HG02763 (cell line): ENCODE data around the gene NUCB2.
"Not testable (repeated sequence)": the region's sequence is repeated elsewhere in the genome, so short reads cannot be mapped to it uniquely, and the experiment has no call there.

Experiments used
- ATAC-seq: cut with Tn5 transposase; IDR thresholded peaks from one replicate; pipeline ENCODE4 v1.9.1; 2021; ENCODE audit warnings: mild to moderate bottlenecking, moderate library complexity; ENCODE audit not compliant: unreplicated experiment

NUCB2 gene

GRCh38 chr11:17276236-17277023 is at the start of gene NUCB2:
Gene NUCB2 (plus strand): TSS chr11:17276739. CDS start chr11:17295324, 18,585 bp downstream.
- ATAC-seq: peak; percentile 99

GRCh38 chr11:17228186-17228925 is 48.2 kb upstream of the NUCB2 start:
- ATAC-seq: not testable (repeated sequence)

DNA sequence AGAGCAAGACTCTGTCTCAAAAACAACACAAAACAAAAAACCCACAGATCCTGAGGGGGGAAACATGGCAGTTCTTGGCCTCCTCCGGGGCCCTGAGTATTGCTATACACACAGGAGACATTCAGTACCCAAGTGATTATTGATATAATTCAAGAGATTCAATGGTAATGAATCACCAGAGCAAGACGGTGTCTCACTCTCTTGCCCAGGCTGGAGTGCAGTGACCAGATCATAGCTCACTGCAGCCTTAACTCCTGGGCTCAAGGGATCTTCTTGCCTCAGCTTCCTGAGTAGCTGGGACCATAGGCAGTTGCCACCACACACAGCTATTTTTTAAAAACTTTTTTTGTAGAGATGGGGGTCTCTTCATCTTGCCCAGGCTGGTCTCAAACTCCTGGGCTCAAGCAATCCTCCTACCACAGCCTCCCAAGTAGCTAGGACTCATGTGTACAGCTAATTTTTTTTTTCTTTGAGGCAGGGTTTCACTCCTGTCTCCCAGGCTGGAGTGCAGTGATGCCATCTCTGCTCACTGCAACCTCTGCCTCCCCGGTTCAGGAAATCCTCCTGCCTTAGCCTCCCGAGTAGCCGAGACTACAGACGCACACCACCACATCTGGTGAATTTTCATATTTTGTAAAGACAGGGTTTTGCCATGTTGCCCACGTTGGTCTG is 46.9 kb upstream of the NUCB2 start:
- ATAC-seq: no peak

DNA sequence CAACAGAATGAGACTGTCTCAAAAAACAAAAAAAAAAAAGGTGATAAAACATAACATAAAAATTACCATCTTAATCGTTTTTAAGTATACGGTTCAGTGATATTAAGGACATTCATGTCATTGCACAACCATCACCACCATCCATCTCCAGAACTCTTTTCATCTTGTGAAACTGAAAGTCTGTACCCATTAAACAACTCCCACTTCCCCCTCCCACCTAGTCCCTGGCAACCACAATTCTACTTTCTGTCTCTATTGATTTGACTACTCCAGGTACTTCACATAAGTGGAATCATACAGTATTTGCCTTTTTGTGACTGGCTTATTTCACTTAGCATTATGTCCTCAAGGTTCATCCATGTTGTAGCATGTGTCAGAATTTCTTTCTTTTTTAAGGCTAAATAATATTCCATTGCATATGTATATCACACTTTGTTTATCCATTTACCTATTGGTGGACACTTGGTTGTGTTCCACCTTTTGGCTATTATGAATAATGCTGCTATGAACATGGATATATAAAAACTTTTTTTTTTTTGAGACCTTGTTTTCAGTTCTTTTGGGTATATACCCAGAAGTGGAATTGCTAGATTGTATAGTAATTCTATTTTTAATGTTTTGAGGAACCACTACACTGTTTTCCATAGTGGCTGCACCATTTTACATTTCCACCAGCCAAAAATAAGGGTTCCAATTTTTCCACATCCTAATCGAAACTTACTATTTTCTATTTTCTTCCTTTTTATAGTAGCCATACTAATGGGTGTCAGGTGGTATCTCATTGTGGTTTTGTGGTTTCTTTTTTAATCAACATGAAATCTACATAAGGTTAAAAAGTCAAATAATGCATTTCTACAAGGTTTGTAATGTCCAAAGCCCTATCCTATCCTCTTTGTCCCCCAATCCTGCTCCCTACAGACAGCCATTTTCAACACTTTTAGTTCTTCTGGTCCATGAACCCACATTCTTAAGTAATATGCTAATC is 45.4 kb upstream of the NUCB2 start:
- ATAC-seq: peak; percentile 90

DNA sequence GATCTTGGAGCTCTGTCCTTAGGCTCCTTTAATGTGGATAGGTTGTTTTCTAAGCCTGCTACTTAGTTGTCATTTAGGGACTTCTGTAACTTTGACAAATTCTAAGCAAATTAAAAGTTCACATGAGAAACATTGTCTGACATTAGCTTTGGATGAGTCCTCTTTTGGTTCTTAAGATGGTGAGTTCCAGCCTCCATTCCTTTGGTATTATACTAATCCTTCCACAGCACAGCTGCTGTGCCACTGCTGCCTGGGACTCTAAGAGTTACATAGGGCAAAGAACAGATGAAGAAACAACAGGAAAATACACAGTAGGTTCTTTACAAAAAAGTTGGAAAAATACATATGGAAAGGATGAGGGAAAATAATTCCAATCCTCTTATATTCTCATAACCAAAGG is 43.4 kb upstream of the NUCB2 start:
- ATAC-seq: no peak

DNA sequence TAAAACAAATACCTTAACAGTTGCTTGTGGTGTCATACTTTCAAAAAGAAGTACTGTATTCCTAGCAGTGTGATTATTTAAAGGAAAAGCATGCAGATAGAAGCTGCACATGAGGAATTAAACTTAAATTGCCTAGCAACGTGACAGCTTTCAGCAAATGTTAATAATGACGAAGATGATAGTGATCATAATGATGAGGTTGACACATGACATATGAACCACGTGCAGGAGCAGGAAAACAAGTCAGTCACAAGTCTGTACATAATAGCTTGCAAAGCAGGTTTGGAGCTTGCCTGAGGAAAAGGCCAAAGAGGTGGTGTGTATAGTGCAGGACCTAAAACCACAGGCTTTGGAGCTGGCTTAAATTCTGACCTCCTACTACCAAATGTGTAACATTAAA is 38.2 kb upstream of the NUCB2 start:
- no peak for ATAC-seq

DNA sequence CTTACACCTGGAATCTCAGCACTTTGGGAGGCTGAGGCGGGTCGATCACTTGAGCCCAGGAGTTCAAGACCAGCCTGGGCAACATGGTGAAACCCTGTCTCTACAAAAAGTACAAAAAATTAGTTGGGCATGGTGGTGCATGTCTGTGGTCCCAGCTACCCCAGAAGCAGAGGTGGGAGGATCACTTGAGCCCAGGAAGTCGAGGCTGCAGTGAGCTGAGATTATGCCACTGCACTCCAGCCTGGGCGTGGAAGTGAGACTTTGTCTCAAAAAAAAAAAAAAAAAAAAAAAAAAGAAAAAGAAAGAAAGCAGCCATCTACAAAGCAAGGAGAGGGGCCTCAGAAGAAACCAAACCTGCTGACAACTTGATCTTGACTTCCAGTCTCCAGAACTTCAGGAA is 36.6 kb upstream of the NUCB2 start:
- not testable (repeated sequence) for ATAC-seq

- no peak for ATAC-seq
These were observed 35.8 kb upstream of the NUCB2 start for GRCh38 chr11:17240780-17241179.

GRCh38 chr11:17242954-17243353 is 33.6 kb upstream of the NUCB2 start:
- ATAC-seq: not testable (repeated sequence)

- ATAC-seq: no peak
These were observed 32.5 kb upstream of the NUCB2 start for GRCh38 chr11:17244046-17244445.

- no peak for ATAC-seq
These were observed 25.8 kb upstream of the NUCB2 start for GRCh38 chr11:17250561-17251350.

GRCh38 chr11:17252704-17253103 is 23.8 kb upstream of the NUCB2 start:
- ATAC-seq: no peak

- no peak for ATAC-seq
These were observed 20.0 kb upstream of the NUCB2 start for GRCh38 chr11:17256512-17256911.

- ATAC-seq: no peak
These were observed 19.3 kb upstream of the NUCB2 start for GRCh38 chr11:17257196-17257595.

DNA sequence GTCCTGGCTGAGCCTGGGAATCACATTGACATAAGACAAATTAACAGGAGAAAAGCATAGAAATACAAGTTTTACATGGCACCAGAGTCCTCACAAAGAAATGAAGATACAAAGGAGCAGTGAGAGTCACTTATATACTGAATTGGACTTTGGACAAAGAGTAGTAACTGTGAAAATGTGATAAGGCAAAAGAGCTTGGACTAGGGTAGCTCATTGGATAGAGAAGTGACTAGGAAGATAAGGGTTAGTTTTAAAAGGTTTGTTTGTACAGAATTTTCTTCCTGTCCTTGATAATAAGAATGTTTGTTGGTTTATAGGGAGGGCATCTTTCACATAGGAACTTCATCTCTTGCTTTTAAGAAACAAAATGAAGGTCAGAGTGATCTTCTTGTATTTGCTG is 17.9 kb upstream of the NUCB2 start:
- no peak for ATAC-seq

GRCh38 chr11:17259519-17259918 is 17.0 kb upstream of the NUCB2 start:
- ATAC-seq: no peak

DNA sequence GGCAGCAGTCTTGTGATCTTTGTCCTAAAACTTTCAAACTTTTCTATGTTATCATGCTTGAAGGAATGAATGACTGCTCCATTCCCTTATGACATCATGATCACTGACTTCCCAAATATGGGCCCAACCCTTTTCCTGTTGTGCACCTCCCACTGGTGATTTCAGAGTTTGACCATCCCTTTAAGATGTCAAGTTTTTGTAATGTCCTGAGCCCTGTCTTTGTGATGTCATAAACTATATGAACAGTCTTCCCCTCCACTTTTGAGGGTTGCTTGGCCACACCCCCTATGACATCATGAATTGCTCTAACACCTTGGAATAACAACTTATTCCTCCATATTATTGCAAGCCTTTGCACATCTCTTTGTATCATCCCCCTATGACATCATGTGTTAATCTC is 16.5 kb upstream of the NUCB2 start:
- ATAC-seq: no peak

- ATAC-seq: no peak
These were observed 12.8 kb upstream of the NUCB2 start for GRCh38 chr11:17263769-17264168.

- ATAC-seq: no peak
These were observed 9.8 kb upstream of the NUCB2 start for GRCh38 chr11:17266781-17267180.

- no peak for ATAC-seq
These were observed 9.0 kb upstream of the NUCB2 start for GRCh38 chr11:17267576-17267975.
